Forelimb muscle (tissue), 1 donor: ENCODE measurements around the gene RASAL2. TPM values are rescaled to one million over a fixed set of nuclear protein-coding genes. Genes with fewer than 3 reads are reported as not detected.
"Not testable (repeated sequence)": the region's sequence is repeated elsewhere in the genome, so short reads cannot be mapped to it uniquely, and the experiment has no call there.

Experiments
- DNase-seq: peaks from one replicate; pipeline ENCODE4 v3.0.0-alpha.2; 2013; ENCODE audit warnings: low read depth
- polyA plus RNA-seq: library from polyadenylated mRNA; unstranded; fragments of 120-200 nt; gene quantifications from one replicate; pipeline ENCODE4 v1.2.1, GENCODE V29; 2013; ENCODE audit not compliant: insufficient read length

Gene RASAL2
- polyA plus RNA-seq, 1 donor: 12.3 TPM

DNA sequence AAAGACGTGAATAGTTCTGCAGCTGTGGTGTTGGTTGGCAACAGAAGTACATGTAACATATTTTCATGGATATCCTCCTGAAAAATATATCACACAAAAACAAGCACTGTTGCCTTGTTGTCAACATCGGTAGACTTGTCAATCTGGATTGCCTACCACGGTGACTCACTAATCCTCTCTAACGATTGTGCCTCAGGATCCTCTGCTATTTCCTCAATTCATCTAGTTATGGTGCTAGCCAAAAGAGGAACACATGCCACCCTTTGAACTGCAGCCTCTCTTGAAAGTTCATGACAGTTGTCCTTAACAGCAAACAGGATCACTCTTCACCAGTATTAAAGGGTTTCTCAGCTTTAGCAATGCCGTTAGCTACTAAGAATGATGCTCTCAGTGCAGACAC is 25.7 kb downstream of the RASAL2 start:
- no peak for DNase-seq

DNA sequence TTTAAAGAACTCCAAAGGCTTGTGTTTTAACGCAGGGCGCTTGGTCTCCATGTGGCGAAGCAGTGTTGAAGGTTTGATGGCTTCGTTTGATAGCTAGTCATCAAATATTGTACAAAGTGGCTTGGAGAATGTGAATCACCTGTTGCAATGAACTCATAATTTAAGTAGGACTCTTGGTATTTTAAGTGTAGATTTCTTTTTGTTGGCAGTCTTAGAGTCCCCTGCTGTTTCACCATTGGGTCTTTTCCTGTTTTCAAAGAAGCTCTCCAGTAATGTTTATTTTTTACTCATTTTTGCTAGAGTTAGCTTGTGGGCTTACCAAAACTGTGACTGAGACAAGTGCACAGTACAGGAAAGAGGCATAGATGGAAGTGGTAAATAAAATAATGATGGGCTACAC is 26.2 kb downstream of the RASAL2 start:
- no peak for DNase-seq

DNA sequence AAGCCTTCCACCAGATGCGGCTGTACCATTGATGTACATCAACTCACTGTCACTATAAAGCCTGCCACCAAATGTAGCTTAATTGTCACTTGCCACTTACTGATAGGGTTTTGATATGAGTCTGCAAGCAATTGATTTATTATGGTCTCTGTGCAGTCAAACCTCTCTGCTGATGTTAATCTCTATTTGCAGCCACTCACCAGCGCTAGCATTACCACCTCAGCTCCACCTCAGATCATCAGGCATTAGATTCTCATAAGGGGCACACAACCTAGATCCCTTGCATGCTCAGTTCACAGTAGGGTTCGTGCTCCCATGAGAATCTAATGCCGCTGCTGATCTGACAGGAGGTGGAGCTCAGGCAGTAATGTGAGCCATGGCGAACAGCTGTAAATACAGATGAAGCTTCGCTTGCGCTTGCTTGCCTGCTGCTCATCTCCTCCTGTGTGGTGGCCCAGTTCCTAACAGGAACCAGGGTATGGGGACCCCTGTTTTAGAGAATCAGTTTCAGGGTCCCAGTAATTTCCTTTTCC is 26.7 kb downstream of the RASAL2 start:
- DNase-seq: not testable (repeated sequence)

DNA sequence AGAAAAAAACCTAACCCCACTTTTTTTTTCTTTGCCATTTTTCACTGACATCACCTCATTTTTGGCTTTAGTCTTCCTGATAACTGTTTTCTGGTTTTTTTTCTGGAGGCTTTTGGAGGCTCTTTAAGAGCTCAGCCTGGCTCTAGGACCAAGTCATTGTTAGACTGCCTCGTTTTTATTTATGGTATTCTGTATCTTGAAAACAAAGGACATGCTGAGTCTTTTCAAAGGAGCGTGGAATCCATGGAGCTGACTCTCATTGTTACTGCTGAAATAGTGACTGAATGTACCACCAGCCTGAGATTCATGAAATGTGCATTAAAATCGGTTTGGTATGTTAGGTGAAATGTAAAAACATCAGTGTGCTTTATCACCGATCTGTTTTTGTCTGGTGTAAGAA is 28.0 kb downstream of the RASAL2 start:
- no peak for DNase-seq

DNA sequence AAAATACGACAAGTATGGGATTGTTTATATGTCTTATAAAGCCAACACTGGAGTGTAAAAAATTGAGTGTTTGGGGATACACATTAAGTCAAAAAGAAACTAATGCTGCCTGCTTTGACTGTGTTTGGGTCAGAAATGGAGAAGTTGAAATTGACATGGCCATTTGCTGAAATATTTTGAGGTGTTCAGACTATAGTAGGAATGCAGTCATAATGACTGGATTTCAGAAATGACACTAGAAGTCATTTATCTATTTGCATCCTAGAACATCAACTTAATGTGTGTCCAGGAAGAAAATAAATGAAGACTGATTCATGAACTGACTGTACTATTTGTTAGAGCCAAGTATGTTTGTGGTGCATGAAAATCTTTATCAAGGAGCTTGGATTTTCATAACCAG is 28.4 kb downstream of the RASAL2 start:
- no peak for DNase-seq

DNA sequence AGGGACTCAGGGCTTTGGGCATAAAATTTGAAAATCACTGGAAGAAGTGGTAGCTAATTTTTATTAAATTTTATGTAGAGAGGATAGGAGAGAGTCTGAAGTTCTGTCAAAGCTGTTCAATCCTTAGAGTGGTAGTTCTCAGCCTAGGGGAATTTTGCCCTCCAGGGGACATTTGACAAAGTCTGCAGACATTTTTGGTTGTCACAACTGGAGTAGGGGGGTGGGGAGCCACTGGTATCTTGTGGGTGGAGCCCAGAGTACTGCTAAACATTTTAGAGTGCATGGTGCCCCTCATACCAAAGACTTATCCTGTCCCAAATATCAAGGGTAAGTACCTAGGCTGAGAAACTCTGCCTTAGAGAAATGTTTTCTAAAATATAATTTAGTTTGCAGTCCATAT is 30.2 kb downstream of the RASAL2 start:
- DNase-seq: no peak

DNA sequence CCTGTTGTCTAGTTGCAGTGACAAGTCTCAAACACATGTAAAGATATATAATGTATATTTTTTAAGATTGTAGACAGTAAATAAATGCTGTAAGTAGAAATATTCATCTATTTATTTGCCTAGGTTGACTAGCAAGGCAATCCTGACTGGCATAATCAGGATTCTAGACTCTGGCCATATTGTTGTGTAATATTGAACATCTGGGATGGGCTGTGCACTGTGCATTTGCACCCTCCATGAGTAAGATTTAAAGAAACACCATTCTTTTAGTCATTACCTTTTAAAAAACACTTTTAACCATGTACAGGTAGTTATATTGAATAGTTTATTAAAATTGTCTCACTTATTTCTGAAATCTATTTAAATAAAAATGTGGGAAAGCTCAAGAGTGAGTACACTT is 32.4 kb downstream of the RASAL2 start:
- DNase-seq: no peak

DNA sequence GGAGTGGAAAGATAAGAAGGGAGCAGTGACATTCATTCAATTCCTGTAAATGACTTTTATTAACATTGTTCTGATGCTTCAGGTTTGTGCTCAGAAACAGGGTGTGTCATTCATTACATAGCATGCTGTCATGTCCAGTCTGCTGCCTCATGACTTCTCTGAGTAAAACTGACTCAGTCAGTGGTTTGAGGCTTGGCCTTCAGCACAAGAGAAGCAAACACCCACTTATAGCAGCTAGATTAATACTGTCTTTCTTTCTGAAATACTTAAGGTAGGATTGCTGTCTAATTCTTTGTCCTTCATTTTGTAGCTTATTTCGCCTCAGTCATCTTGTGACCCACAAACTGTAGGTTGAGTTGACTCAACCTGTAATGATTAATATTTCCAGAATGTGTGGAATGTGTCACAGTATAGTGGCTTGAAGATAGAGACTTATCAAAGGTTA is 32.9 kb downstream of the RASAL2 start:
- DNase-seq: no peak

DNA sequence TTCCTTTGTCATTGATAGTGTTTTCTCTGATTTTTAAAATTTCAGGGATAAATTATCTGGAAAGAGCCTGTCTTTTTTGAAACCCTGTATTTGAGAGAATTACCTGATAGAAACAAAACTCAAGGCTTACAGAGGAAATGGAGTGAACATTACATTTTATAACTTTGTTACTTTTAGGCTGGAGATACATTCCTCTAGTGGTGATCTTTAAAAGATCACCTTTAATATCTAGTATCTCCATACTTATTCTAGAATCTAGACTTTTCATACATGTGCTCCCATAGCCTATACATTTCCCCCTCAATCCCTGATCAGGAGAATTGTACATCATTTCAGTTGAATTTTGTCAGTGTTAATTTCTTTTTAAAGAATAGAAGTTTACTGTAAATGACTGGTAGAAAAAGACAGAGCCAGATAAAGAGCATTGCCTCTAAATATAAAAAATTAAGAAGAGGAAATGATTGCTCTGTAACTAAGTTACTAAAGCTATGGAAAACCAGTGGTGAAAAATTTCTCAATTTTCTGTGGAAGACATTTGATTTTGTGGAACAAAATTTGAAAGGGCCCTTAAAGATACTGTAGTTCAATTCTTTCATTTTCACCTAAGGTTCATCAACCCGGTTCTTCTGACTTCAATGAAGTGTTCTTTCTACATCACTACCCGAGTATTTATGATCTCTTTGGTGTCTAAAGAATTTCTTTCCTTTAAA is 33.7 kb downstream of the RASAL2 start:
- DNase-seq: no peak

DNA sequence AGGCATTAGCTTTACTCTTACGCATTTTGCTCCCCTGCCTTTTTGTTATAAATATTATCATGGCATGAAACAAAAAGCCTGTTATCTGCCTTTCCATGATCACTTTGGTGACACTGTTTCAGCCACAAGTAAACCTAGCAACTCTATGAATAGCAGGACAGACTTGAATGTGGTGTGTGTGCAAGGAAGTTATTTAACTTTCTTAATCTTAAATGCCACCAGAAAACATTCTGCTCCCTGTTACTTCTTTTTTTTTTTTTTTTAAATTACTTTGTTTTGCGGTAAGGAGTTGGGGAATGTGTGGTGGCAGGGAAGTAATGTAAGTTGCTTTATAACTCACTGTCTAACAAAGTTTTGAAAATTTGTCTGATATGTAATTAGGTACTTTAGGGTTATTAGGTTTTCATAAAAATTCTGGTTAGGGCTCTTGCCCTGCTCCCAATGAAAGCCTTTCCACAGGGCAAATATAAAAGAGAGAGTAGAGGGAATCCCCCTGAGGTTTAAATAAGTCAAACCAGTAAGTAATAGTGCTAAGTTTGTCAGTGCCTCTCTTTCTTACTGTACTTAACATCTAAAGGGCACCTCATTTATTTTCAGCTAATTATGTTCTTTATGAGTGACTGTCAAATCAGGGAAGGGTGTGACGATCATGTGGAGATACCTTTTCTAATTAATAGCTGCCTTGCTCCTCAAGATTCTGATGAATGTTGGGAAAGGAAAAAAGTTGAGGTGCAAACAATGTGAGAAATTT is 39.5 kb downstream of the RASAL2 start:
- no peak for DNase-seq

DNA sequence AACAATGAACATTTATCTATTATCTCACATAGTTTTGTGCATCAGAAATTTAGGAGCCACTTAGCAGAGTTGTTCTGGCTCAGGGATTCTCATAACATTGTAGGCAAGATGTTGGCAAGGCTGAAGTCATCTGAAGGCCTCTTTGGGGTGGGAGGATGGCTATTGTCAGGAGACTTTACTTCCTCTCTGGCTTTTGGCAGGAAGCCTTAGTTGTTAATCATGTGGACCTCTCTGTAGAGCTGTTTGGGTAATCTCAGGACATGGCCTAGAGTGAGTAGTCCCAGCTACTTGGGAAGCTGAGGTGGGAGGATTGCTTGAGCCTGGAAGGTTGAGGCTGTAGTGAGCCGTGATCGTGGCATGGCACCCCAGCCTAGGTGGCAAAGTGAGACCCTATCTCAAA is 40.2 kb downstream of the RASAL2 start:
- DNase-seq: no peak

DNA sequence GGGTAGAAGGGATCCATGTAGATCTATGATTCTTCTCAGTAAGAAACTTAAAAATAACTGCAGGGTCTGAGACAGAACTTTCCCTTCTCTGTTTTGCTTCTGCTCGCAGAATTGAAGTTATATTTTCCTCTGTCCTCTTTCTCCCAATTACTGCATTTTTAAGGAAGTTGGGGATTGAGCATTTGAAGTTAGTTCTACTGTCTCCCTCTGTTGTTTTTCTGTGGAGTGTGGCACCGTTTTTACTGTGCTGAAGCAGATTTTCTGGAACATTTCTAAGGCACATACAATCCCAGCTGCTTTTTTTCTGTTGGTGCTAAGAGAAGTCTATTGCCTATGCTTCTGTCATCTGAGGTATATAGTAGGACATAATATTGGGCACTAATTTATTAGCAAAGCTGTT is 43.3 kb downstream of the RASAL2 start:
- DNase-seq: no peak

DNA sequence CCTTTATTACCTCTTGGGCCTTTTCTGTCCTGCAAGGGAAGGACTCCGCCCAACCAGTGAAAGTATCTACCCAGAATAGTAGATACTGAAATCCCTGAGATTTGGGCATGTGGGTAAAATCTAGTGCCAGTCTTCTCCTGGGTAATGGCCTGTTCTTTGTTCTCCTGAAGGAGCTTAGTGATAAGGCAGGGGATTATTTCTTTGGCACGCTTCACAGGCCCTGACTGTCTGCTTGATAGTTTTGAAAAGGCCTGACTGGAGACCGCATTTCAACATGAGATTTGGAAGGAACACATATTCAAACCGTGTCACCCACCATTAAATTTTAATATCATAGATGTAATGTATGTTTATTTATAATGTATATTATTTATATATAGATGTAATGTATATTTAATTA is 48.9 kb downstream of the RASAL2 start:
- no peak for DNase-seq

DNA sequence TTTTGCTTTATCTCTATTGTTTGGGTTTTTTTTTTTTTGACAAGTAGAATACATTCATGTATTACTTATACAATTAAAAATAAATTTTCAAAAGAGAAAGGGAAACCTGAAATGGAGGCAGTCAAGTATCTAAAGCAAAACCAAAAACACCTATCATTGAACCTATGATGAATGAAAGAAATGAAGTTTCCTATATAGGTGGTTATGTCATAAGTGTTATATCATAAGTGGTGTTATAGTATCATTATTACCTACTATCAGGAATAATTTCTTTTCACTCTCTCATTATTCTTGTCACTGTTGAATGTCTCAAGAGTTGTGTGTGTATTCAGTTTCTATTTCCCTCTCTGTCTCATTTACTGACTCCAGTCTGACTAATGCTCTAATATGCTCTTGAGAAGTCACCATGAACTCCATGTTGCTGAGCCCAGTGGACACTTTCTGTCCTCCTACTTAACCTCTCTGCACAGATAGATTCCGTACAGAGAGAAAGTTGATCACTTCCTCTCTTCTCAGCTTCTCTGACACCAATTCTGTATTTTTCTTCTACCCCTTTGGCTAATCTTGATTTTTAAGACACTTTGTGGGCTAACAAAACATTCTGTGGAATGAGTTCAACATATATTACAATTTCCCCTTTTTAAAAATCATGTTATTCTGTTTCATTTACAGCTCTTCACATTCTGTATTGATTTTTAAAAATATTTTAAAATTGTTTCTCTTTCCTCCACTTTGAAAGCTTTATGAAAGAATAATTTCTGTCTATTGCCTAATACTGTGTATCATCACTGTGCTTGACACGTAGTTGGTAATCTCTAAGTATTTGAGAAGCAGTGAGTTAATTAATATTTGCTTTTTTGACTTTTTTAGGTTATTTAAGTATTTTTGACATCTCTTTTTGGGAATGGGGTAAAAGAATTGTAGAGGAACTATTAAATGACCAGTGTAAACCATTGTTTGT is 50.1 kb downstream of the RASAL2 start:
- DNase-seq: no peak

DNA sequence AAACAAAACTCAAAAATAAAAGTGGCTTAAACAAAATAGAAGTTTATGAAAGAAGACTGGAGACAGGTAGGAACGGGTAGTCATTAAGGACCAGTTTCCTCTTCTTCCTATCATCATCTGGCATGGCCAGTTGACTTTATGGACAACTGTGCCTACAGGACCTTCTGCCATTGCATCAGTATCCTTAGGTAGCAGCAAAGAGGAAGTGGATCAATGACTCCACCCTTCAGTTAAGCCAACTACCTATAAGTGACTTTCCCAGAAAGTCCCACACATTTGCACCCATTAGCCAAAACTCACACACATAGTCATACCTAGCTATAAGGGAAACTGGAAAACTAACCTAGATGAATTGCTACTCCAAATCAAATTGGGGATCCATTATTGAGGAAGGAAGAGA is 51.7 kb downstream of the RASAL2 start:
- no peak for DNase-seq

DNA sequence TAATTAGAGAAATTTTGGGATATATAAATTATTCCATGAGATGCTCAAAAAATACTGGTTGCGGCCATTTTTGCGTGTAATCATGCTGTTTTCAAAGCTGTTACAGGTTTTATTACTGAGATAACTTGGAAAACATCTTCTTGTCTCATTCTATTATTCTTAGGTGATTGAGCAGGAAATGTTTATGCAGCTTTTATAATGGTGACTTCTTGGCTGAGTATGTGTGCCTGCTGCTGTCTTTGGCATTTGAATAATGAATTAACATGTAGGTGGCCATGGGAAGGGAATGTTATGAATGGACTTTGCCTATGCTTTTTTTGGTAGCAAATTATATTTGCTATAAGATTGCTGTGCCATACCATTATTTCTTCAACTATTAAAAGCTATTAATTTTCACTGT is 52.5 kb downstream of the RASAL2 start:
- DNase-seq: no peak

DNA sequence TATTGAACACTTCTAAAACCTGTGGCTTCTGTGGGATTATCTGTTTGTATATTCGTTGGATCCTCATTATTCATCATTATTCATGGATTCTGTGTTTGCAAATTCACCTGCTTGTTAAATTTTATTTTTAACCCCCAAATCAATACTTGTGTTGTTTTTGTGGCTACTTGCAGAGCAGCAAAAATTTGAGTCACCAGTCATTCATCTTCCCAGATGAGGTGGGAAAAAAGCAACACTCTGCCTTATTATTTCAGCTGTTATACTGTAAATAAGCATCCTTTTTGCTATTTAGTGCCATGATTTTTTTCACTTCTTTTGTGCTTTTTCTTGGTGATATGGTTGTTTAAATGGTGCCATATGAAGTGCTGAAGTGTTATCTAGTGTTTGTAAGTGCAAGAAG is 56.7 kb downstream of the RASAL2 start:
- DNase-seq: no peak

DNA sequence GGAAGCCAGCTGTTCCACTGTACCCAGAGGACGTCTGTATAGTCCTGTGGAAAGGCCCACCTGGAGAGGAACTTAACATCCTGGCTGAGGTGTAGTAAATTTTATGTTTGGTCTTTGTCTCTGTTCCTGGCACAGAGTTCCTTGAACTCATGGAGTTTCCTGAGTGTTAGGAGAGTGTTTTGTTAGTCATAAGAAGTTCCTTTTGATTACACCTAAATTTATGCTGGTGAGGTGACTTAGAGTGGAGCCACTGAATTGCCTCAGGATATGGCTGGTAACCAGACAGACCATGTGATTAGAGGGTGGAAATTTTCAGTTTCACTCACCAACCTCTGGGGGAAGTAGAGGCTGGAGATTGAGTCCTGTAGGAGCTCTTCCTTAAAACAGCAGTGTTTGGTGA is 57.9 kb downstream of the RASAL2 start:
- DNase-seq: no peak

DNA sequence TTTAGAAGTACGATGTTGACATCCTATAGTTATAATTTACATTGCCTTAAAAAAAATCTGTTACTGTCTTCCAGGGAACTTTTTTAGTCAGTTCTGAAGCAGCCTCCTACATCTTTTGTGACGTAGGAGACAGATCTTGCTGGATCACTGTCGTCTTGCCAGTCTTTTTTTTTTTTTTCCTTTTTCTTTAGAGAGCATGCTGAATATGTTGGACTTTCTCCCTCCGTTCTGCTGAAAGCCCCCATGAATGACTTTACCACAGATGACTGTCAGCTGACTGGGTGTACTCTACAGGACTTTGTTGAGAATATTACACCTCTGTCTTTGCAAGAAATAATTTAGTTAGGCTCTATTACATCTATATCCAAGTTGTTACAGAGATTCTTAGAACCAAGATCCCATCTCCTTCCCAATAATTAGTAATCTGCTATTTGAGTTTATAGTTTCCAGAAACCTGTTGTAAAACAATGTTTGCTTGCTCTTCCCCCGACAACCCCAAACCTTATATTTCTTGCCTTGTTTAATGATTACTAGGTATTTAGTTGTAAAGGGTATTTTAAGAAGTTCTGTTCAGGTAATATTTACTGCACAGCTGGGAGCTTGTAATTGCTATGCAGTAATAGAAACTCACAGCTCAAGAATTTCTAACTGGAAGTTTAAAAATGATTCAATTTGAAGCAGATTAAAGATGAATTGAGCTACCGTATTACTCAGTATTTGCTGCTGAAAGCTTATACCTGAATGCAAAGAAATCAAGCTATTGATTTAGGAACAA is 61.8 kb downstream of the RASAL2 start:
- no peak for DNase-seq

DNA sequence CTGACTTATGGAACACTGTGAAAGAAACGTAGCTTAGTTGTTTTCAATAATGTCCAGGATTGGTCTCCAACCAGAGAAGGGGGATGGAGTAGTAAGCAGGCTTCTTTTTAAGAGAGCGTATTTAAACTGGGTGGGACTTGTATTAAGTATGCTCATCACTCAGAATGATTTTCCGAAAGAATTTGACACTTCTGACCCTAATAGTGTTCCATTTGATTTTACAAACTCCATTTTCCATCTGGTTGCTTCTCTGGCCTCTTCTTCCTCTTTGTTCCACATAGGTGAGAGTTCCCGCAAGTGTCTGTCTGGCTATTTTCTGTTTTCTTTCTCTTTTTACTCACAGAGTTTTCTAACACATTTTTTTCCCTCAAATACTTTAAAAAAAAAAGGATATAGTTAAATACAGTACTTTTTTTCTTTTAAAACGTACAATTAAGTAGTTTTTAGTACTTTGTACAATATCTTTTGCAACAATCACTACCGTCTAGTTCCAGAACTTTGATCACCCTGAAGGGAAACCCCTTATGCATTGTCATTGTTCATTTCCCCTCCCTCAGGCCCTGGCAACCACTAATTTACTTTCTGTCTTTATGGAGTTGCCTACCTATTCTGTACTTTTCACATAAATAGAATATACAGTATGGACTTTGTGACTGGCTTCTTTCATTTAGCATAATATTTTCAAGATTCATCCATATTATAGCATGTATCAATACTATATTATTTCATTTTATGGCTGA is 67.0 kb downstream of the RASAL2 start:
- no peak for DNase-seq

DNA sequence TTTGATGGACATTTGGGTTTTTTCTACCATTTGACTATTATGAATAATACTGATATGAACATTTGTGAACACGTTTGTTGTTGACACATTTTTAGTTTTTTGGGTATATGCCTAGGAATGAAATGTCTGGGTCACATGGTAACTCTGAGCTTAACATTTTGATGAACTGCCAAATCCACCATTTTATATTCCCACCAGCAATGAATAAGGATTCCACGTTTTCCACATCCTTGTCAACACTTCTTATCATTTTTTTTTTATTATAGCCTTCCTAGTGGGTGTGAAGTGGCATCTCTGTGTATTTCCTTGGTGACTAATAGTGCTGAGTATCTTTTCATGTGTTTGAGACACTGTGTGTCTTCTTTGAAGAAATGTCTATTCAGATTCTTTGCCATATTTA is 67.6 kb downstream of the RASAL2 start:
- DNase-seq: no peak
